HEK293T (cell line): ENCODE measurements around the gene FCSK.
"Not testable (repeated sequence)": the region's sequence is repeated elsewhere in the genome, so short reads cannot be mapped to it uniquely, and the experiment has no call there.

ENCODE experiments used
- CTCF ChIA-PET: fragments of 350-600 bp; formaldehyde crosslinking; extraction: SDS; loops from one replicate; lab custom pipeline; 2021; ENCODE audit warnings: antibody characterized with exemption, inconsistent platforms; lab: Yijun Ruan, JAX
- POLR2A ChIA-PET: fragments of 350-600 bp; formaldehyde crosslinking; extraction: SDS; loops from one replicate; lab custom pipeline; 2020; ENCODE audit warnings: antibody characterized with exemption, inconsistent platforms; lab: Yijun Ruan, JAX
- DNase-seq: peaks from one replicate; pipeline ENCODE4 v3.0.0; 2012; ENCODE audit warnings: mixed read lengths; ENCODE audit errors: extremely low spot score
- ARNT ChIP-seq: fragments of 450-650 bp; IDR thresholded peaks from 2 replicates; pipeline ENCODE4 v1.6.1; 2017; ENCODE audit warnings: mild to moderate bottlenecking
- BHLHE40 ChIP-seq: fragments of 450-650 bp; IDR thresholded peaks from 2 replicates; pipeline ENCODE4 v1.6.1; 2016; ENCODE audit warnings: mild to moderate bottlenecking, moderate library complexity, borderline replicate concordance
- CTBP1 ChIP-seq: fragments of 450-650 bp; IDR thresholded peaks from 2 replicates; pipeline ENCODE4 v1.6.1; 2016; ENCODE audit warnings: borderline replicate concordance
- ELF4 ChIP-seq: fragments of 450-650 bp; IDR thresholded peaks from 2 replicates; pipeline ENCODE4 v1.6.1; 2017; ENCODE audit warnings: antibody characterized with exemption
- FOXA1 ChIP-seq: fragments of 450-650 bp; IDR thresholded peaks from 2 replicates; pipeline ENCODE4 v1.6.1; 2016; ENCODE audit warnings: mild to moderate bottlenecking
- FOXK2 ChIP-seq: fragments of 450-650 bp; IDR thresholded peaks from 2 replicates; pipeline ENCODE4 v1.6.1; 2016; ENCODE audit warnings: mild to moderate bottlenecking
- FOXM1 ChIP-seq: fragments of 450-650 bp; IDR thresholded peaks from 2 replicates; pipeline ENCODE4 v1.6.1; 2017; ENCODE audit warnings: mild to moderate bottlenecking, borderline replicate concordance
- HDGF ChIP-seq: fragments of 450-650 bp; IDR thresholded peaks from 2 replicates; pipeline ENCODE4 v1.6.1; 2017; ENCODE audit warnings: antibody characterized with exemption, borderline replicate concordance
- L3MBTL2 ChIP-seq: fragments of 450-650 bp; conservative IDR thresholded peaks from 2 replicates; pipeline ENCODE4 v1.6.1; 2016; ENCODE audit warnings: mild to moderate bottlenecking
- LEF1 ChIP-seq: fragments of 450-650 bp; IDR thresholded peaks from 2 replicates; pipeline ENCODE4 v1.6.1; 2017; ENCODE audit warnings: mild to moderate bottlenecking, borderline replicate concordance
- NFRKB ChIP-seq: fragments of 450-650 bp; IDR thresholded peaks from 2 replicates; pipeline ENCODE4 v1.6.1; 2016; ENCODE audit warnings: mild to moderate bottlenecking, moderate library complexity
- PKNOX1 ChIP-seq: fragments of 450-650 bp; IDR thresholded peaks from 2 replicates; pipeline ENCODE4 v1.6.1; 2016
- SP1 ChIP-seq: fragments of 450-650 bp; IDR thresholded peaks from 2 replicates; pipeline ENCODE4 v1.6.1; 2017
- SUZ12 ChIP-seq: fragments of 450-650 bp; IDR thresholded peaks from 2 replicates; pipeline ENCODE4 v1.6.1; 2016; ENCODE audit warnings: mild to moderate bottlenecking
- TARDBP ChIP-seq: fragments of 450-650 bp; IDR thresholded peaks from 2 replicates; pipeline ENCODE4 v1.6.1; 2016
- ZNF384 ChIP-seq: fragments of 450-650 bp; IDR thresholded peaks from 2 replicates; pipeline ENCODE4 v1.6.1; 2016

Gene FCSK

GRCh38 chr16:70511833-70512232 lies 57.4 kb downstream of the FCSK start:
- TF ChIP-seq BHLHE40 (no peak), ARNT (no peak), FOXA1 (no peak), HDGF (no peak), NFRKB (no peak), L3MBTL2 (no peak), SP1 (no peak)
- ChIA-PET POLR2A (no interaction called here), CTCF (no interaction called here)
- DNase-seq, result no peak

GRCh38 chr16:70512456-70512855 lies 58.1 kb downstream of the FCSK start:
- POLR2A ChIA-PET, result no interaction called here
- DNase-seq, result no peak
- CTCF ChIA-PET, result no interaction called here
- TF ChIP-seq ARNT, result no peak
- TF ChIP-seq PKNOX1, result no peak
- no peak for TF ChIP-seq SUZ12
- TF ChIP-seq TARDBP, result no peak
- no peak for TF ChIP-seq ZNF384
- no peak for TF ChIP-seq ELF4
- no peak for TF ChIP-seq L3MBTL2
- no peak for TF ChIP-seq LEF1
- no peak for TF ChIP-seq FOXM1
- no peak for TF ChIP-seq FOXK2
- no peak for TF ChIP-seq HDGF
- no peak for TF ChIP-seq BHLHE40

- ChIA-PET POLR2A (no interaction called here), CTCF (interaction anchor here (0.6 kb wide), 1 partner anchor 1101 kb away, joined by 5 read pairs; no protein-coding TSS in a partner anchor)
- TF ChIP-seq ELF4 (no peak), CTBP1 (no peak), FOXA1 (no peak), BHLHE40 (no peak), LEF1 (no peak), FOXM1 (no peak), SP1 (no peak), L3MBTL2 (no peak), TARDBP (no peak), ZNF384 (no peak)
- DNase-seq, result no peak
These were observed 66.4 kb downstream of the FCSK start for GRCh38 chr16:70520612-70521297.

- ChIA-PET POLR2A (interaction anchor here (0.8 to 1.5 kb wide), 4 partner anchors 10 to 141 kb away, joined by 4 to 6 read pairs (median 6); partner anchors contain the start of gene ST3GAL2), CTCF (no interaction called here)
- DNase-seq, result no peak
- no peak for TF ChIP-seq HDGF
- no peak for TF ChIP-seq FOXM1
- TF ChIP-seq FOXK2, result no peak
- no peak for TF ChIP-seq TARDBP
- TF ChIP-seq ZNF384, result no peak
These were observed 68.1 kb downstream of the FCSK start for GRCh38 chr16:70522216-70523075.

- TF ChIP-seq SUZ12, result no peak
- peak; percentile 64; the same call in 1 of the 2 replicates for TF ChIP-seq FOXM1
- no peak for TF ChIP-seq BHLHE40
- peak; percentile 73; the same call in 1 of the 2 replicates for TF ChIP-seq ELF4
- peak; percentile 98 for TF ChIP-seq ZNF384
- ChIA-PET POLR2A (interaction anchor here (0.8 to 1.5 kb wide), 4 partner anchors 9 to 142 kb away, joined by 4 to 6 read pairs (median 6); partner anchors contain the start of gene ST3GAL2), CTCF (no interaction called here)
- DNase-seq, result peak; percentile 86
These were observed 68.8 kb downstream of the FCSK start, which contains the start of gene COG4 for GRCh38 chr16:70523076-70523742. COG4 (minus strand) TSS chr16:70523554; CDS start chr16:70523543, 11 bp downstream.

- peak; percentile 57 for DNase-seq
- POLR2A ChIA-PET, result interaction anchor here (0.9 to 1.4 kb wide), 5 partner anchors 9 to 143 kb away, joined by 3 to 9 read pairs (median 5); partner anchors contain the start of genes FCSK and ST3GAL2
- CTCF ChIA-PET, result no interaction called here
- TF ChIP-seq PKNOX1, result no peak
- TF ChIP-seq ZNF384, result no peak
- TF ChIP-seq BHLHE40, result no peak
- TF ChIP-seq L3MBTL2, result peak; percentile 62; the same call in 1 of the 2 replicates
- no peak for TF ChIP-seq FOXA1
- peak; percentile 2; the same call in 1 of the 2 replicates for TF ChIP-seq FOXM1
- TF ChIP-seq ELF4, result peak; percentile 49; the same call in 1 of the 2 replicates
- peak; percentile 92 for TF ChIP-seq NFRKB
These were observed 69.5 kb downstream of the FCSK start, which contains the start of gene SF3B3 for GRCh38 chr16:70523743-70524398. SF3B3 (plus strand) TSS chr16:70523816; CDS start chr16:70526657, 2,841 bp downstream.

- POLR2A ChIA-PET, result interaction anchor here (0.7 to 1.4 kb wide), 6 partner anchors 8 to 144 kb away, joined by 3 to 9 read pairs (median 3); partner anchors contain the start of genes FCSK and IL34
- DNase-seq, CTCF ChIA-PET: not testable (repeated sequence)
These were observed 70.0 kb downstream of the FCSK start for GRCh38 chr16:70524399-70524825.
